ENCODE results near the gene ETS1.

ETS1 gene

DNA sequence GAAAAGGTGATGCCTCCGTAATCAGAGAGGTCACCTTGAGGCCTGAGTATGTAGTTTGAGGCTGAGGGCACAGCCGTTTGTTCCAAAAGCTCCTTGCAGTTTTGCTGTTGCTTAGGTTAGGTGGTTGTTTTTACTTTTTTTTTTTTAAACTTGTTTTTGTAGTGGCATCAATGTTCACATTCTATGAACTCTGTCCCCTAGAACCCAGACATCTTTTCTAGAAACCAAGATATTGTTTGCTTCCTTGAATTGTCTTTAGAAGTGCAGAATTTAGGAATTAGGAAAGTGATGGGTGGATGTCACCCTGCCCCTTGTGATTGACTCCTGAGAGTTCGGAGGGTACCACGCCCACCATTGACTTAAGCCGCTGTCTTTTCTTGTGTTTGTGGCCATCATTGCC, 35.7 kb upstream of the ETS1 start:
- DNase-seq (ENCODE audit: low spot score): no peak
- no peak for TF ChIP-seq CTCF (IDR thresholded peaks at IDR 0.05; ENCODE audit: extremely low read depth, missing control alignments)

GRCh38 chr11:128621601-128622501, 34.5 kb upstream of the ETS1 start:
- TF ChIP-seq CTCF (IDR thresholded peaks at IDR 0.05; ENCODE audit: extremely low read depth, missing control alignments): no peak
- DNase-seq (ENCODE audit: low spot score): no peak

GRCh38 chr11:128620309-128621100, 33.1 kb upstream of the ETS1 start:
- DNase-seq (ENCODE audit: low spot score): no peak

DNA sequence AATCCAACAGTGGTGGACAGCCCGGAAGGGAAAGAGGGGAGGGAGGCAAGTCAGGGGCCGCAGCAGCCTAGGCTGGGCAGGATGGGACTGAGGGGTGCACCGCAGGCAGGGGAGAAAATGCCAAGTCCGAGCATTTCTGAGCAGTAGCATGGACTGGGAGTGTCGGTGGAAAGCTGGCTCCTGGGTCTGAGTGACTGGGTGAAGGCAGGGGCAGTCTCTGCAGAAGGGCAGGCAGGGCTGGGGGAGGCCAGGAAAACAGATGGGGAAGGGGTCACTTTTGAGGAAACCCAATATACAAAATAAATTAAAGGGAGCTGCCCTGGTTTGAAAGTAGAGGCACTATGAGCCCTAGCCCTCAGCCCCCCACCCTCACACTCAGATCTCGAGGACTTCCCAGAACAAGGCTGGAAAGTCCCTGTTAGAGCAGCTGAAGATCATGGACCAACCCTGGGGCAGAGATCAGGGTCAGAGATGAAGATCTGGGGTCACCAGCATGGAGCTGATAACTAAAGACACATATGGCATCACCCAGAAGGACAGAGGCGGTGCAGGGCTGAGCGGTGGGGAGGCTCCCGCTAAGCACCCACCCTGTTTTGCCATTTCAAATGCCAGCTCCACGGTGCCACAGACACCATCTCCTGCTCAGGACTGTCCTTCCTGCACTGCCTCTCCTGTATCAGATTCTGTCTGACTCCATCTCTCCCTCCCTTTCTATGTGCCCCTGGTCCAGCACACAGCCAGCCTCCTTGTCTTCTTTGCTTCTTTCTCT, 32.4 kb upstream of the ETS1 start:
- DNase-seq (ENCODE audit: low spot score): no peak
- no peak for TF ChIP-seq CTCF (IDR thresholded peaks at IDR 0.05; ENCODE audit: extremely low read depth, missing control alignments)

More at GRCh38 chr11:128620309-128621100, 33.1 kb upstream of the ETS1 start:
- no peak for TF ChIP-seq CTCF (IDR thresholded peaks at IDR 0.05; ENCODE audit: extremely low read depth, missing control alignments)

GRCh38 chr11:128619007-128619406, 31.6 kb upstream of the ETS1 start:
- TF ChIP-seq CTCF (IDR thresholded peaks at IDR 0.05; ENCODE audit: extremely low read depth, missing control alignments): no peak
- DNase-seq (ENCODE audit: low spot score): no peak

DNA sequence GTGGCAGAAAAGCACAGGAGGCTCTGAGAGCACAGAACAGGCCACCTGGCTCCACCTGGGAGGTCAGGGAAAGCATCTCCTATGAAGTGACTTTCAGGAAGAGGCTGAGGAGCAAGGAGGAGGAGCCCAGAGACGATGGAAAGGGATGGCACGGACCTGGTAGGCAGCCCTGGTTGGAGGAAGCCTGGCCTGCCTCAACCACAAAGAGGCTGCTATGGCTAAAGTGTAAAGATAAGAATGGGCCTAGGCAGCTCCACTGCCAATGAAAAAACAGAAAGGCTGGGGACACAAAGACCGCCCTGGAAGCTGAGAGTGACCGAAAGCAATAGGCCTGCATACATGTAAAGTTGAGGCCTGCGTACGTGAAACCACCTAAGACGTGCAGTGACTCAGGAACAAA, 31.2 kb upstream of the ETS1 start:
- no peak for DNase-seq (ENCODE audit: low spot score)
- no peak for TF ChIP-seq CTCF (IDR thresholded peaks at IDR 0.05; ENCODE audit: extremely low read depth, missing control alignments)

Measured in GM20000 (cell line).